Measurements from ENCODE around the gene SOWAHC.
"Not testable (repeated sequence)": the region's sequence is repeated elsewhere in the genome, so short reads cannot be mapped to it uniquely, and the experiment has no call there.

SOWAHC gene

DNA sequence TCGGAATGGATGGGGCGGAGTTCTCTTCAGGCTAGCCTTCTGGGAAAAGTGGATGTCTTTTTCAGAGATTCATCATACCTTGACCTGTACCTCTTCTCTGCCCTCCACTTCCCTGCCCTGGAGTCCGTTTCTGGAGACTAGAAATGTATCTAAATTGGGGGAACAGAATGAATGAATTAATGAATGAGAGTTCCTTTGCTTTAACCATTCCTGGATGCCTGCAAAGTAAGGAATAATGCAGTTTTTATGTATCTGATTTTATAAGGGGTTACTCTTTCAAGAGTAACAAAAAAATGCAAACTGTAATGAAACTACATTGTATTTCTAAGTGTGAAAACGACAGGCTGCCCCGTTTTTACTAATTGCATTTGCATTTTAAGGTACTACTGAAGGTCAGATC is 2.0 kb downstream of the SOWAHC start:
- DNase-seq, result no peak

- DNase-seq, result no peak
Observed at GRCh38 chr2:109619032-109619615, 5.0 kb downstream of the SOWAHC start.

DNA sequence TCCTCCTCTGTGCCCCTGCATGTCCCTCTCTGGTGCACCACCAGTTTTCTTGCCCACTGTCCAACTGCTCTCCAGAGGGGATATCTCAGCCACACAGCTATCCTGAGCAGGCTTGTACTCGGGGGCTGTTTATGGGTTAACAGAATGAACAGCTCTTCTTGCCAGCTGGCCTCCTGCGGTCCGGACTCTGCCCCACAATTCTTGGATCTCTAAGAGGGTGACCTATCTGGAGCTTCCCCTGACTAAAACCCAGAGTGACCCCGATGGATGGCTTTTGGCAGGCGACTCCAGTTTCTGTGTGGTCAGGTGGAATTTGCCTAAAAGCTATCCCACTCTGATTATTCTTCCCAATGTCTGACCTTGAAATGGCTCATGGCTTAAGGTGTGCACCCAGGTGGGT is 9.1 kb downstream of the SOWAHC start:
- no peak for DNase-seq

- no peak for DNase-seq
Observed at GRCh38 chr2:109623923-109624322, 9.8 kb downstream of the SOWAHC start.

DNA sequence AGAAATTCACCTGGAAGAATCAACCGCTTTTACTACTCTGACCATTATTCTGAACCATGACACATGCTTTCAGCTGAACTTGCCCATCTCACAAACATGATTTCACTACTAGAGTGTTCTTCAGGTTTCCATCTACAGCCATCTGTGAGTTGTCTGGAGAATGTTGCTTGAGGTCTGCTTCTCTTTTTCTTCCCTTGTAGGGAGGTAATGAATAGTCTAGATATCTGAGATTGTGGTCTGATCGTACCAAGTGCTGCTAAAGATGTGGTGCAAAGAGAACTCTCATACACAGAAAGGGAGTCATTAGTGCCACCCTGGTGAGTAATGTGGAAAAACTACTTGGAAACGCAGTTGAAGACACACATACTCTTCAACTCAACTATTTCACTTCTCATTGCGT is 10.2 kb downstream of the SOWAHC start:
- DNase-seq, result no peak

- DNase-seq, result not testable (repeated sequence)
Observed at GRCh38 chr2:109628321-109628720, 14.2 kb downstream of the SOWAHC start.

GRCh38 chr2:109629867-109630266 is 15.7 kb downstream of the SOWAHC start:
- no peak for DNase-seq

GRCh38 chr2:109630441-109631430 is 16.6 kb downstream of the SOWAHC start:
- DNase-seq, result no peak

- DNase-seq, result no peak
Observed at GRCh38 chr2:109631741-109632140, 17.6 kb downstream of the SOWAHC start.

GRCh38 chr2:109632158-109632789 is 18.1 kb downstream of the SOWAHC start:
- DNase-seq, result no peak

- no peak for DNase-seq
Observed at GRCh38 chr2:109633284-109633961, 19.3 kb downstream of the SOWAHC start.

- no peak for DNase-seq
Observed at GRCh38 chr2:109635426-109636304, 21.5 kb downstream of the SOWAHC start.

GRCh38 chr2:109636317-109636716 is 22.2 kb downstream of the SOWAHC start:
- no peak for DNase-seq

GRCh38 chr2:109637749-109638570 is 23.8 kb downstream of the SOWAHC start:
- DNase-seq, result no peak

DNA sequence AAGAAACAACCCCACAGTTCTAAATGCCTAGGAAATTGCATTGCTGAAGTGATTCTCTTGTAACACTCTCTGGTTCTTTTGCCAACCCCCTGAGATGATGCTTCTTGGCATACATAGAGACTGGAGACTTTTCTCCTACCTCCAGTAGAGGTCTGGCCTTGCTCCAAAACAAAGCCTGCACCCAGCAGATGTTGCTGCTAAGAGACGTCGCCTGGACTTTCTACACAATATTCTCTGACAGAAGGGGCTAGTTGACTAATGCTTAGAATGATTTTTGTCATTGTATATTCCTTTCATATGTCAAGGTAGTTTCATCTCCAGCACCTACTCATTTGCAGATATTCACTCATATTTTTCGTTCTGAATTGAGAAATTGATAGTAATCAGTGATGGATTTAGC is 24.6 kb downstream of the SOWAHC start:
- no peak for DNase-seq

GRCh38 chr2:109640000-109640399 is 25.8 kb downstream of the SOWAHC start:
- not testable (repeated sequence) for DNase-seq

DNA sequence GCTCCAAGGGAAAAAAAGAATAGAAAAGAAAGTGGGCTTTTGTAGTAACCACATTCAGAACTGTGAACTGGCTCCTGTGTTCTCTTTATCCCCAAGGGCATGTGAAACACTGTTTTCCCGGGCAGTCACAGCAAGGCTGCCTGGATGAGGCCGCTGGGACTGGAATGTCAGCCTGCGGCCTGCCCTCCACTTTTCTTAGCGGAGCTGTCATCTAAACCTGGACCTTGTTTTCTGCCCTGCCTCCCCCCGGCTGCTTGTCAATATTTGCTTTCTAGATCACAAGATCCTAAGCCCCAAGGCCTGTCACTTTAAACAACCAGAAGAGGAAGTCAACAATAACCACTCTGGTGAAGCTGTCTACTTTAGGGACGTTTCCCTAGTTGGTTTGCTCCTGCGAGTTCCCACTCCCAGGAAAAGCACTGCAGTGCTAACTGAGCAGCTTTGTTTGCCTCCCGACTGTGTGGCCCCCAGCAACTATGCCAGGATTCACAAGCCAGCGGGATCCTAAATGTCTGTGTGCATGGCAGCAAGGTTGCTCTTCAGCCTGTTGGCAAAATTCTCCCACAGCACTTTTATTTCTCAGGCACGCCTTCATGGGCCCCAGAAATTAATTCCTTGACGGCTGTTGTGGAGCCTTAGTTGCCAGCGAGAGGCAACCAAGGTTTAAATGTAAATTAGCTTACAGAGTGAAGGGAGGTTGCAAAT is 30.6 kb downstream of the SOWAHC start:
- DNase-seq, result no peak

DNA sequence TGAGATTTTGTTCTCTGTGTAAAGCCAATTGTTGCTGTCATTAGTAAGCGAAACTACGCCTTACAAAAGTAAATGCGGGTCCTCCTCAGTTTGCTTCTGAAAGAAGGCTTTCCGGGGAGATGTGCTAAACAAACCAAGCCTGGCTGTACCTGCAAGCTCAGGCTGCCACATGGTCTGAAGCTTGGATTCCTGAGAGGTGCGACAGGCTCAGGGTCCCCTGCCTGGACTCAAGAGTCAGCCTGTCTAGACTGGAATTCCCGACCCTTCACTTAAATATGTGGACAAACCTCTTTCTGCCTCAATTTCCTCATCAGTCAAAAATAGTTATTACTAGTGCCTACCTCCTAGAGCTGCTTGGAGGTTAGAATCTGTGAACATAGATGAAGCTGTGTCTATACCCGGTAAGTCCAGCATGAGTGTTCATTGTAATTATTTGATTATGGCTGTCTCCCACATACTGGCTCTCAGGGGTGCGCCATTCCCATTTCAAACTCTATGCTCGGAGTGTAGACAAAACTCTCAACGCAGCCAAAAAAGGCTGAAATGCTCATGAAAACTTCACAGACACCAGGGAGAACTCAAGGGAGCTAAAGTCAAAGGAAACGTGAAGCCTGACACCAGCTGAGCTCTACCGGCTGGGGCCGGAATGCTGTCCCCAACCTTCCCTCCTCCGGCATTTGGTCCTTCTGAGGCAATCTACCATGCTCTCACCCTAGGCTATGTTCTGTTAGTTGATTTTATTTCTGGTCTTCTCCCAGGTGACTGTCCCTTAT is 31.4 kb downstream of the SOWAHC start:
- DNase-seq, result no peak

DNA sequence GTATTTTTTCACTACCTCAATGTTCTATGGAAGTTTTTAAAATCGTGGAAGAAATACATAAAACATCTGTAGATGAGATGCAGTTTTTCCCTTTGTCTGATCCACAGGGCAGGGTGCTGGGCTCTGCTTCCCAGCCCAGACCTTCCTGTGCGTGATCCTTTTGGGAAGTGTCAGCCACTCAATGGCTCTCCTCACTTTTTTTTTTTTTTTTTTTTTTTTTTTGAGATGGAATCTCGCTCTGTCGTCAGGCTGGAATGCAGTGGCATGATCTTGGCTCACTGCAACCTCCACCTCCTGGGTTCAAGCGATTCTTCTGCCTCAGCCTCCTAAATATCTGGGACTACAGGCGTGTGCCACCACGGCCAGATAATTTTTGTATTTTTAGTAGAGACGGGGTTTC is 32.8 kb downstream of the SOWAHC start:
- DNase-seq, result no peak

DNA sequence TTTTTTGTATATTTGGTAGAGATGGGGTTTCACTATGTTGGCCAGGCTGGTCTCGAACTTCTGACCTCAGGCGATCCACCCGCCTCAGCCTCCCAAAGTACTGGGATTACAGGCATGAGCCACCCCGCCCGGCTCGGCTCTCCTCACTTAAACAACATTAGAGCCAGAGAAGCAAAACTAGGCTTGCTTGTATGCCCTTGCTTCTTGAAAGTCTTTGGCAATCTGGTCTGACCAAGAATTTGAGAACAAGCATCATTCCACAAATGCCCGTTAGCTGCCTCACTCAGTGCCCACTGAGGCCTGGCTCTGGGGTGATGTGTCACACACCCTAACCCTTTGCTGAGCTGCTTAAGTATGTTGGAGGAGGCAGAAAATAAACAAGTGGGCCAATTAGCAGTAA is 33.5 kb downstream of the SOWAHC start:
- no peak for DNase-seq
